ENCODE results near the gene DCDC1. TPM values are rescaled to one million over a fixed set of nuclear protein-coding genes. Genes with fewer than 3 reads are reported as not detected.

The DCDC1 gene
- total RNA-seq: 34.7 TPM

GRCh38 chr11:31369348-31370329 is at the start of gene DCDC1, which contains the start of gene DNAJC24:
Gene DCDC1, minus strand, starts transcription at chr11:31369739. Its CDS starts 41,459 bp downstream, at chr11:31328280.
Gene DNAJC24, plus strand, starts transcription at chr11:31369860. Its CDS starts 889 bp downstream, at chr11:31370749.

Other genes starting within 250 kb of the DCDC1 start
- gene DNAJC24, start 121 bp upstream of the DCDC1 start, total RNA-seq: 51.0 TPM
- 41.6 TPM for gene IMMP1L, start 139.9 kb upstream of the DCDC1 start, total RNA-seq
- 94.1 TPM for gene ELP4, start 140.0 kb upstream of the DCDC1 start, total RNA-seq